Hepatocyte (in vitro differentiated cells): ENCODE results near the gene PSMF1.

ENCODE experiments used
- CTCF ChIP-seq: fragments of 200-600 bp; sonication (generic); IDR thresholded peaks from 2 replicates; pipeline ENCODE4 v1.5.1; 2016; ENCODE audit warnings: antibody characterized with exemption, mild to moderate bottlenecking; ENCODE audit not compliant: poor library complexity
- EZH2phosphoT487 ChIP-seq: fragments of 200-600 bp; sonication (generic); IDR thresholded peaks from one replicate; pipeline ENCODE4 v1.6.1; 2018; ENCODE audit warnings: antibody characterized with exemption, mild to moderate bottlenecking, low read depth, moderate library complexity; ENCODE audit not compliant: unreplicated experiment, severe bottlenecking

DNA sequence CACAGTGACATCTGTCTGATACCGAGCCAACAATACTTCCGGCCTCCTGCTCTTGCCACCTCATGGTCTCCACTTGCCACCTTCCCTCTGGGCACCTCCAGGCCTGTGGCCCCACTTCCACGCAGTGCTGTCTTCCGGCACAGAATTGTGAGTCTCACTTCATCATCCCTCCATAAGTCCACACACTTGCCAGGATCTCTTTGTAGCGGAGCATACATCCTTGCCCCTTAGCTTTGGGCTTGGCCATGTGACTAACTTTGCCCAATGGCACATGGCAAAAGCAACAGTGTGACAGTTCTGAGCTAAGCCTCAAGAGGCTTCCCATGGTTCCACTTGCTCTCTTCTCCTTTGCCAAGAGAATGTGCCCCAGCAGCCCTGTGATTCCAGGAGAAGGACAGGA lies 80.3 kb downstream of the PSMF1 start:
- no peak for TF ChIP-seq CTCF
- no peak for TF ChIP-seq EZH2phosphoT487
